Heart left ventricle (tissue), 13 donors: ENCODE measurements around the gene CAV2.

Experiments
- CTCF ChIP-seq, 12 donors: fragments of 200-600 bp; sonication (generic) in 4 of 12; IDR thresholded peaks; one replicate each; pipeline versions ENCODE4 v1.5.0 to v1.8.0; 2018 to 2022; ENCODE audit warnings: antibody characterized with exemption in 12 of 12, mild to moderate bottlenecking in 5 of 12
- POLR2A ChIP-seq, 2 donors: fragments of 450-650 bp; IDR thresholded peaks; one replicate each; pipeline ENCODE4 v1.6.1; 2017; ENCODE audit warnings: antibody characterized with exemption in 2 of 2, mild to moderate bottlenecking in 2 of 2, moderate library complexity in 2 of 2
- donor health status: ischemic (EF 13 %, LVEDD 7.1; RV severe dilation, severe dysfunction).
- donor health status: DM: no; HTN: yes; CAD: no.
- donor health status: DM: no; HTN: no; CAD: no.
- donor health status: ischemic (EF 25% LVEDD 6.9; RV normal size, moderate dysfunction).
- donor health status: ischemic (EF 25% LVEDD 5.7; RV mildly dilated, moderate dysfunction).
- donor health status: ischemic (EF 35%, LVEDD 5.7; RV mildly dilated, moderate dysfunction).
- donor health status: nonischemic (EF 11% LVEDD 7.7; RV severe dilation, severe dysfunction).
- donor health status: DM: yes; HTN: yes; CAD: no.
- donor health status: PGD.
- donor health status: ischemic (EF 29% LVEDD 5.4; RV normal size, mild dysfunction).
- donor health status: nonischemic (EF 23%, LVEDD 6.1; RV moderate dilation, normal function).

- TF ChIP-seq CTCF (IDR thresholded peaks at IDR 0.05) = no peak
- no peak for TF ChIP-seq POLR2A (IDR thresholded peaks at IDR 0.05)
Measured at GRCh38 chr7:116493449-116493848, 6.1 kb upstream of the CAV2 start.
